Gastrocnemius medialis (tissue), 4 donors: Measurements from ENCODE around the gene POMT2. TPM values are rescaled to one million over a fixed set of nuclear protein-coding genes. Genes with fewer than 3 reads are reported as not detected.

Experiments used
- ATAC-seq, 2 donors: fragments of 150-250 bp; one replicate each; pipeline ENCODE4 v1.9.1; 2016
- DNase-seq, 2 donors: peaks; one replicate each; pipeline ENCODE4 v3.0.0-alpha.2; 2019
- H3K27ac ChIP-seq, 4 donors: fragments of 200-600 bp; sonication (generic); 1 replicate in 1 of 4; 2 replicates in 3 of 4; pipeline ENCODE4 v1.5.1; 2016 to 2018; ENCODE audit warnings: mild to moderate bottlenecking in 2 of 4, moderate library complexity in 1 of 4
- H3K27me3 ChIP-seq, 3 donors: fragments of 200-600 bp; sonication (generic) in 2 of 3; 1 replicate in 1 of 3; 2 replicates in 2 of 3; pipeline versions ENCODE4 v1.5.1 to v1.6.0; 2016 to 2019; ENCODE audit warnings: mild to moderate bottlenecking in 1 of 3, moderate library complexity in 1 of 3
- H3K36me3 ChIP-seq, 2 donors: fragments of 200-600 bp; sonication (generic) in 1 of 2; one replicate each; pipeline ENCODE4 v1.5.1; 2017 to 2018
- H3K4me1 ChIP-seq, 2 donors: fragments of 200-600 bp; sonication (generic) in 1 of 2; one replicate each; pipeline ENCODE4 v1.5.1; 2016 to 2017; ENCODE audit warnings: mild to moderate bottlenecking in 2 of 2
- H3K4me3 ChIP-seq, 4 donors: fragments of 200-600 bp; sonication (generic) in 3 of 4; 1 replicate in 1 of 4; 2 replicates in 3 of 4; pipeline ENCODE4 v1.5.1; 2016 to 2019; ENCODE audit warnings: mild to moderate bottlenecking in 2 of 4
- H3K9me3 ChIP-seq, 3 donors: fragments of 200-600 bp; sonication (generic) in 2 of 3; 1 replicate in 1 of 3; 2 replicates in 2 of 3; pipeline ENCODE4 v1.5.1; 2016 to 2019
- CTCF ChIP-seq, 5 experiments: fragments of 450-650 bp in 3 of 5; fragments of 200-600 bp in 2 of 5; sonication (generic) in 2 of 5; IDR thresholded peaks in 4 of 5; conservative IDR thresholded peaks in 1 of 5; 1 replicate in 4 of 5; 2 replicates in 1 of 5; pipeline ENCODE4 v1.5.1; 2016 to 2019; ENCODE audit warnings: antibody characterized with exemption in 5 of 5, mild to moderate bottlenecking in 3 of 5, moderate library complexity in 3 of 5
- POLR2A ChIP-seq, 2 donors: fragments of 450-650 bp; IDR thresholded peaks; one replicate each; pipeline ENCODE4 v1.6.1; 2017; ENCODE audit warnings: antibody characterized with exemption in 2 of 2, mild to moderate bottlenecking in 2 of 2, moderate library complexity in 2 of 2
- in situ Hi-C, 4 donors: fragments of 200-750 bp; cut with MboI; loops; one replicate each; pipeline versions ENCODE4 v1.15.0 to v1.8.0; 2017; ENCODE audit warnings: low sequenced_read_pairs in 4 of 4
- intact Hi-C: fragments of 100-400 bp; cut with DNase I; formaldehyde crosslinking; loops from one replicate; pipeline ENCODE4 v1.15.1; 2023; ENCODE audit warnings: low total_unique reads
- total RNA-seq, 4 donors: library from RNA; depleted of rRNA; stranded (reverse); fragments of >200 nt; gene quantifications; one replicate each; pipeline versions ENCODE4 v1.1.0 to v1.2.3, GENCODE V29; 2016

The POMT2 gene
- total RNA-seq, 4 donors from 2014 or later = 27.0 to 33.2 (median 28.9) TPM

- Histone ChIP-seq H3K27ac (no peak overlapping the region), H3K27me3 (no peaks in the 10 kb centered on the region), H3K4me1 (no peaks in the 10 kb centered on the region), H3K9me3 (no peaks in the 10 kb centered on the region), H3K36me3 (no peaks in the 10 kb centered on the region), H3K4me3 (no peak overlapping the region)
- in situ Hi-C loops = no loop called here
- no peak for ATAC-seq
- no peak for DNase-seq
- TF ChIP-seq POLR2A (IDR thresholded peaks at IDR 0.05) (no peak), CTCF (IDR thresholded peaks at IDR 0.05 in 4 of 5, conservative IDR thresholded peaks at IDR 0.05 in 1 of 5) (no peak)
- intact Hi-C loops = no loop called here
Observed at GRCh38 chr14:77356899-77357298, 36.2 kb upstream of the POMT2 start.

- Histone ChIP-seq H3K4me3 (no peak overlapping the region), H3K27ac (no peak overlapping the region), H3K4me1 (no peaks in the 10 kb centered on the region), H3K36me3 (no peaks in the 10 kb centered on the region), H3K9me3 (no peaks in the 10 kb centered on the region), H3K27me3 (no peaks in the 10 kb centered on the region)
- in situ Hi-C loops (no loop called here), intact Hi-C loops (no loop called here)
- ATAC-seq (no peak), DNase-seq (no peak)
- no peak for TF ChIP-seq CTCF (IDR thresholded peaks at IDR 0.05 in 4 of 5, conservative IDR thresholded peaks at IDR 0.05 in 1 of 5)
- no peak for TF ChIP-seq POLR2A (IDR thresholded peaks at IDR 0.05)
Observed at GRCh38 chr14:77355811-77356210, 35.1 kb upstream of the POMT2 start.

- intact Hi-C loops = no loop called here
- ATAC-seq (no peak), DNase-seq (no peak)
- TF ChIP-seq POLR2A (IDR thresholded peaks at IDR 0.05) (no peak), CTCF (IDR thresholded peaks at IDR 0.05 in 4 of 5, conservative IDR thresholded peaks at IDR 0.05 in 1 of 5) (no peak)
- H3K27ac ChIP-seq = no peak overlapping the region
- no peaks in the 10 kb centered on the region for H3K9me3 ChIP-seq
- H3K4me3 ChIP-seq = no peak overlapping the region
- H3K4me1 ChIP-seq = no peaks in the 10 kb centered on the region
- no peaks in the 10 kb centered on the region for H3K27me3 ChIP-seq
- in situ Hi-C loops = no loop called here
- H3K36me3 ChIP-seq = no peaks in the 10 kb centered on the region
Observed at GRCh38 chr14:77353469-77354141, 32.9 kb upstream of the POMT2 start.

- Histone ChIP-seq H3K4me3 (no peak overlapping the region), H3K27me3 (no peaks in the 10 kb centered on the region), H3K36me3 (no peaks in the 10 kb centered on the region), H3K9me3 (no peaks in the 10 kb centered on the region), H3K4me1 (peaks cover 6 to 10% of the 10 kb centered on the region in 2 donors), H3K27ac (no peak overlapping the region)
- TF ChIP-seq POLR2A (IDR thresholded peaks at IDR 0.05) = no peak
- TF ChIP-seq CTCF (IDR thresholded peaks at IDR 0.05 in 4 of 5, conservative IDR thresholded peaks at IDR 0.05 in 1 of 5) = no peak
- in situ Hi-C loops (no loop called here), intact Hi-C loops (no loop called here)
- ATAC-seq (no peak), DNase-seq (no peak)
Observed at GRCh38 chr14:77347751-77348150, 27.1 kb upstream of the POMT2 start.

- intact Hi-C loops (no loop called here), in situ Hi-C loops (no loop called here)
- Histone ChIP-seq H3K36me3 (peaks cover 0 to 3% of the 10 kb centered on the region in 2 donors), H3K27ac (no peak overlapping the region), H3K4me3 (no peak overlapping the region), H3K27me3 (no peaks in the 10 kb centered on the region), H3K9me3 (no peaks in the 10 kb centered on the region), H3K4me1 (peaks cover 6 to 10% of the 10 kb centered on the region in 2 donors)
- ATAC-seq = no peak
- no peak for DNase-seq
- TF ChIP-seq POLR2A (IDR thresholded peaks at IDR 0.05) (no peak), CTCF (IDR thresholded peaks at IDR 0.05 in 4 of 5, conservative IDR thresholded peaks at IDR 0.05 in 1 of 5) (no peak)
Observed at GRCh38 chr14:77346495-77346894, 25.8 kb upstream of the POMT2 start.
